SH-SY5Y (cell line): ENCODE measurements around the gene FADS3.

Source experiments
- GATA2 ChIP-seq: IDR thresholded peaks from 2 replicates; pipeline ENCODE4 v1.6.1; 2011; ENCODE audit warnings: mild to moderate bottlenecking, low read depth, low read length
- GATA3 ChIP-seq: IDR thresholded peaks from 2 replicates; pipeline ENCODE4 v1.6.1; 2011; ENCODE audit warnings: low read depth, mild to moderate bottlenecking, low read length, moderate library complexity

The FADS3 gene

GRCh38 chr11:61908730-61909316 lies 17.5 kb upstream of the FADS3 start:
- no peak for TF ChIP-seq GATA2
- TF ChIP-seq GATA3, result no peak

GRCh38 chr11:61907871-61908729 lies 16.8 kb upstream of the FADS3 start:
- TF ChIP-seq GATA2 (no peak), GATA3 (no peak)

DNA sequence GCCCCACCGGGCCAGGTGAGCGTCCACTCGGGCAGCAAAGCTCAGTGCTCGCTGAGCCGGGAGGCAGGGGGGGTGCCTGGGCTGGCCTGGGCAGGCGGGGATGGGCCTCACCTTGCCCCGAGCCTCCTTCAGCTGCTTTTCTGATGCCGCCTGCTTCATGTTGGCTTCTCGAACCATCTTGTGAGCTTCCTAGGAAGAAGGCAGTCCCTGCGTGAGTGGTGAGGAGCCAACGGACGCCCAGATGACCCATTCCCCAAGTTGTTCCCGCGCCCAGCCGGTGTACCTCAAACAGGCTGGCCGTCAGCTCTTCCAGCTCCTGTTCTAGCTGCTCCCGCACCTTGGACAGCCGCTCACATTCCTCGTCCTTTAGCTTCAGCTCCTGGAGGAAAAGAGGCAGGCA lies 15.9 kb upstream of the FADS3 start:
- no peak for TF ChIP-seq GATA3
- no peak for TF ChIP-seq GATA2

- TF ChIP-seq GATA3 (no peak), GATA2 (no peak)
Observed at GRCh38 chr11:61906522-61906909, 15.2 kb upstream of the FADS3 start.

DNA sequence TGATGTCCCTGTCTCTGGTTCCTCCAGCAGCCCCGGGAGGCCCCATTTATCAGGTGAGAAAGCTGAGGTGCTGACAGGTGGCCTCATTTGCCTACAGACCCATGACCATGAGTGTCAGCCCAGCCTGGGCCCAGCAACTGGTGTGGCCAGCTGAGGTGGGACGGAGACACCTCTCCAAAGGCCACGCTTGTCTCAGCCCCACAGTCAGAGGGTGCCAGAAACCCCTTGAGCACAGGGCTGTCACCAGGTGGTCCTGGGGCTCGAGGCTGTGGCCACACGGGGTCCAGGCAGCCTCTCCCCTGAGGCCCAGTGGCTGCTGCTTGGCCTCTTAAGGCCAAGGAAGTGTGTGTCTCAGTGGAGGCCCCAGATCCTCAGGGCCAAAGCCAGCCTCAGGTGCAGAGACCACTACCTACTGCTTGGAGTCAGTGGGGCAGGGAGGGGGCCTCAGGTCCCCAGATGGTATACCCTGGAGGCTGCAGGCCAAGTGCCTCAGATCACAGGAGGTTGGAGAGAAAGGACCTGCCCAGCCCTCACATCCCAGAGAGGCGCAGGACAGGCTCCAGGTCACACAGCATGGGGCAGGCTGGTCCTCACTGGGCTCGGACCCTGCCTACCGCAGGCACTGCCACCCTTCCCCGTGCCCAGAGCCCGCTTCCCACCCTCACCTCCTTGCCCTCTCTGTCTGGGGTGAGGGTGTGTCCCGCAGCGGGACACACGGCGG lies 14.6 kb upstream of the FADS3 start:
- no peak for TF ChIP-seq GATA3
- no peak for TF ChIP-seq GATA2

GRCh38 chr11:61905067-61905696 lies 13.8 kb upstream of the FADS3 start:
- TF ChIP-seq GATA2 (no peak), GATA3 (no peak)

GRCh38 chr11:61904539-61905048 lies 13.2 kb upstream of the FADS3 start:
- TF ChIP-seq GATA3 (no peak), GATA2 (no peak)

- no peak for TF ChIP-seq GATA2
- TF ChIP-seq GATA3, result no peak
Observed at GRCh38 chr11:61903845-61904244, 12.5 kb upstream of the FADS3 start.

DNA sequence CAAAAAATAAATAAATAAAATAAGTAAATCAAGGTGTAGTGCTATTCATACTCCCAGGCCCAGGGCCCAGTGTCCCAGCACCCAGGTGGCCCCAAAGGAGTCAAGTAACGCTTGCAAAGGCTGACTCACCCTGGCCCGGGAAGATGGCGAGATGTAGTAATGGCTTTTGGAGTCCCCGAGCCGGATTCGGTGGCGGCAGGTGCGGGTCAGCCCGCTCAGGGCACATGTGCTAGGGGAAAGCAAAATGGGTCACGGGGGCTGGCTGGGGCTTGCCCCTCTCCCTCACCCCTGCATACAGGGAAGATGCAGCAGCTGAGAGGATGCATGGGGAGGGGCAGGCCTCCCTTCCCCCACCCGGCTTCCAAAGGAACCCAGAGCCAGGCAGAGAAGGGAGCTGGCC lies 11.0 kb upstream of the FADS3 start:
- no peak for TF ChIP-seq GATA2
- no peak for TF ChIP-seq GATA3

GRCh38 chr11:61901397-61901796 lies 10.1 kb upstream of the FADS3 start:
- TF ChIP-seq GATA3 (no peak), GATA2 (no peak)

DNA sequence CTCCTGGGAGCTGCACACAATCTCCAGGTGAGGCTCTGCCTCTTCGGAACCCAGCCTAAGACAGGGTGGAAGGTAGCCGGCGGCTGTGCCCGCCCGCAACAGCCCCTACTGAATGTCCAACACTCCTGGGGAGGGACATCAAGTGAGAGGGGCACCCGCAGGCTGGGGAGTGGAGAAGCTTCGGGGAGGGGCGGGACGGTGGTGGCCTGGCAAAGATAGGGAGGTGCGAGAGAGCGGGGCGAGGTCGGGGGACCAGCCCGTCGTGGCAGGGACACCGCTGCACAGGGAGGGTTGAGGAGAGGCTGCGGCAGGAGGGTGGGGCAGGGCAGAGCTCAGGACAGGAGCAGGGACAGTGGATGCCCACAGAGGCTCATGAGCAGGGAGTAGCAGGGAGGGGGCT lies 8.9 kb upstream of the FADS3 start:
- TF ChIP-seq GATA3 (no peak), GATA2 (no peak)

DNA sequence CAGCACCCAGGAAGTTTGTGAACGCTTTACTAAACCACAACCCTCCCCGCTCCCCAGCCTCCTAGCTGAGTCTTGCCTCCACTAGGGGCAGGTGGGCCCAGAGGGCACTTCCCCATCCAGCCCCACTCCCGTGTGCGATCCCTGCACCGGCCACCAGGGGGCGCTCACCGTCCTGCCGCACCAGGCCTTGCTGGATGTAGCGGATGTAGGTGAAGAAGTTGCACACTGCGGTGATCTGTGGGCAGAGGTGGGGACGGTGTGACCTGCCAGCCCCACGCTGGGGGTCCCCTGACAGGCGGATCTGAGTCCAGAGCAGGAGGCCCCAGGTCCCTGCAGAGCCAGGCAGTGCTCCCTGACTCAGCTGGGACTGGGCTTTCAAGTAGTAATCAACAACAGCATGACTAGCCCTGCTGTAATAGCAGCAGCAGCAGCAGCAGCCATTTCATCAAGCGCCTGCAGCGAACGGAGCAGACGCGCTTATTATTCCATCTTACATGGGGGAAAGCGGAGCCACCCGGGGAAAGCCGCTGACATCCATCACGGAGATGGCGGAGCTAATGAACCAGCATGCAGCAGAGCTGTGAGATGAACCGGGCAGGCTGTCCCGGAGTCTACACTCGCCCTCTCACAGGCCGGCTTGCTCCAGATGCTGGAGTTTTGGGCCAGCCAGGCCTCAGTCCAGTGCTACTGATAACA lies 7.9 kb upstream of the FADS3 start:
- no peak for TF ChIP-seq GATA2
- no peak for TF ChIP-seq GATA3

- no peak for TF ChIP-seq GATA3
- TF ChIP-seq GATA2, result no peak
Observed at GRCh38 chr11:61898247-61898582, 6.9 kb upstream of the FADS3 start.
